NCI-H2196 (cell line): ENCODE data around the gene PIWIL4.
A peak's percentile ranks its signal among the peaks of the same experiment; 100 is the strongest.

Experiments used
- DNase-seq: peaks from one replicate; lab custom pipeline; 2025; ENCODE audit not compliant: unreplicated experiment; lab: John Stamatoyannopoulos, UW

The PIWIL4 gene

GRCh38 chr11:94567181-94567670, at the start of gene PIWIL4:
TSS of gene PIWIL4 (plus strand) at chr11:94567368. CDS start at chr11:94567519, 151 bp downstream.
- no peak for DNase-seq

GRCh38 chr11:94518300-94518699, 48.9 kb upstream of the PIWIL4 start:
- no peak for DNase-seq

GRCh38 chr11:94519478-94520084, 47.6 kb upstream of the PIWIL4 start:
- peak; percentile 43 for DNase-seq

GRCh38 chr11:94521684-94522083, 45.5 kb upstream of the PIWIL4 start:
- DNase-seq = no peak

GRCh38 chr11:94524341-94524740, 42.8 kb upstream of the PIWIL4 start:
- no peak for DNase-seq

- DNase-seq = no peak
These were observed 41.4 kb upstream of the PIWIL4 start for GRCh38 chr11:94525546-94526324.

- no peak for DNase-seq
These were observed 40.3 kb upstream of the PIWIL4 start for GRCh38 chr11:94526645-94527438.

- DNase-seq = no peak
These were observed 38.6 kb upstream of the PIWIL4 start for GRCh38 chr11:94528551-94528950.

GRCh38 chr11:94532211-94532610, 35.0 kb upstream of the PIWIL4 start:
- DNase-seq = no peak

- no peak for DNase-seq
These were observed 34.0 kb upstream of the PIWIL4 start for GRCh38 chr11:94533206-94533605.

- DNase-seq = no peak
These were observed 33.2 kb upstream of the PIWIL4 start for GRCh38 chr11:94533696-94534630.

GRCh38 chr11:94536386-94536785, 30.8 kb upstream of the PIWIL4 start:
- DNase-seq = no peak

GRCh38 chr11:94537031-94537600, 30.1 kb upstream of the PIWIL4 start:
- DNase-seq = no peak

- no peak for DNase-seq
These were observed 27.7 kb upstream of the PIWIL4 start for GRCh38 chr11:94539420-94539819.

GRCh38 chr11:94543695-94544645, 23.2 kb upstream of the PIWIL4 start, which contains the start of gene FUT4:
TSS of gene FUT4 (plus strand) at chr11:94543921. CDS start at chr11:94544134, 213 bp downstream.
- DNase-seq = peak; percentile 86

GRCh38 chr11:94544646-94545263, 22.4 kb upstream of the PIWIL4 start:
- no peak for DNase-seq

GRCh38 chr11:94545264-94546161, 21.7 kb upstream of the PIWIL4 start:
- DNase-seq = no peak

GRCh38 chr11:94546162-94546470, 21.1 kb upstream of the PIWIL4 start:
- DNase-seq = no peak
